ENCODE measurements around the gene PLEKHA6. TPM values are rescaled to one million over a fixed set of nuclear protein-coding genes. Genes with fewer than 3 reads are reported as not detected.

PLEKHA6 gene
- total and polyA plus RNA-seq, 2 experiments from 2014 or later, result 2.8 to 6.2 TPM

DNA sequence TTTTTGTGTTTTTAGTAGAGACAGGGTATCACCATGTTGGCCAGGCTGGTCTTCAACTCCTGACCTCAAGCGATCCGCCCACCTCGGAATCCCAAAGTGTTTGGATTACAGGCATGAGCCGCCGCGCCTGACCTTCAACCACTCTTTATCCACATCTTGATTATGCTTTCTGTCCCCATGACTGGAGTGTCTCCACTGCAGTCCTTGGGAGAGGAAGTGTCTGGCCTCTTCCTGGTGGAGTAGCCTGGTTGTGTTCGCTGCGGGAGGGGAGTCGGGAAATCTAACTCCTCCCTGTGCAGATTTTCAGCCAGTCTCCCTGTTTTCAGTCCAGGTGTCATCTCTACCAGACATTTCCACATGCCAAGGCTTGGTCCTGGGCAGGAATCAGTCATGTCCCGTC, 173.1 kb downstream of the PLEKHA6 start:
- TF ChIP-seq JUNB (IDR thresholded peaks at IDR 0.05; ENCODE audit: unreplicated experiment), result no peak
- no peak for TF ChIP-seq NANOG (IDR thresholded peaks at IDR 0.05; ENCODE audit: borderline replicate concordance)
- no peak for TF ChIP-seq ZNF331 (CRISPR knock-in tag; IDR thresholded peaks at IDR 0.05; ENCODE audit: low read depth)
- TF ChIP-seq EZH2 (IDR thresholded peaks at IDR 0.05; ENCODE audit: low read depth, unreplicated experiment), result no peak
- TF ChIP-seq POLR2AphosphoS5 (IDR thresholded peaks at IDR 0.05; ENCODE audit: low read depth), result no peak
- no peak for TF ChIP-seq ETS1 (IDR thresholded peaks at IDR 0.05)
- no peak for TF ChIP-seq STAT1 (IDR thresholded peaks at IDR 0.05; ENCODE audit: unreplicated experiment)
- TF ChIP-seq ZNF462 (CRISPR knock-in tag; IDR thresholded peaks at IDR 0.05), result no peak
- no peak for TF ChIP-seq REST (IDR thresholded peaks at IDR 0.05; ENCODE audit: unreplicated experiment)

More for the DNA sequence above, 173.1 kb downstream of the PLEKHA6 start:
- Mint-ChIP-seq H3K4me1 (peaks cover 10% of the 10 kb centered on the region), H3K4me3 (no peak overlapping the region), H3K27ac (no peak overlapping the region), H3K9me3 (no peaks in the 10 kb centered on the region), H3K36me3 (ENCODE audit: low read depth) (no peaks in the 10 kb centered on the region), H3K27me3 (ENCODE audit: insufficient read depth, low read depth, poor library complexity) (peaks cover 13% of the 10 kb centered on the region)
- no peak overlapping the region for H3K27ac ChIP-seq (ENCODE audit: low read depth)
- no peaks in the 10 kb centered on the region for H4K20me1 ChIP-seq (replicated peaks; ENCODE audit: insufficient read depth)
- H3K36me3 ChIP-seq (ENCODE audit: insufficient read depth), result no peaks in the 10 kb centered on the region
- no peak for DNase-seq (ENCODE audit: low spot score)
- peaks cover 7% of the 10 kb centered on the region for H3K4me1 ChIP-seq (ENCODE audit: insufficient read depth)
- H3F3A ChIP-seq (replicated peaks; ENCODE audit: low read depth), result no peaks in the 10 kb centered on the region
- no peaks in the 10 kb centered on the region for H3K79me2 ChIP-seq (replicated peaks; ENCODE audit: insufficient read depth)
- no peak overlapping the region for H3K4me3 ChIP-seq
- H3K27me3 ChIP-seq (ENCODE audit: insufficient read depth), result peaks cover 25% of the 10 kb centered on the region; the same call in 1 of the 2 replicates
- H3K9me2 ChIP-seq (ENCODE audit: insufficient read depth), result no peaks in the 10 kb centered on the region
- H3K4me2 ChIP-seq, result no peak overlapping the region
- no peak for ATAC-seq
- H2AFZ ChIP-seq, result no peak overlapping the region

Data from GM23338 (cell line).